HG03520 (cell line): Measurements from ENCODE around the gene VMO1.

Experiments
- ATAC-seq: cut with Tn5 transposase; IDR thresholded peaks from one replicate; pipeline ENCODE4 v1.9.1; 2021; ENCODE audit warnings: mild to moderate bottlenecking, moderate library complexity; ENCODE audit not compliant: unreplicated experiment

The VMO1 gene

DNA sequence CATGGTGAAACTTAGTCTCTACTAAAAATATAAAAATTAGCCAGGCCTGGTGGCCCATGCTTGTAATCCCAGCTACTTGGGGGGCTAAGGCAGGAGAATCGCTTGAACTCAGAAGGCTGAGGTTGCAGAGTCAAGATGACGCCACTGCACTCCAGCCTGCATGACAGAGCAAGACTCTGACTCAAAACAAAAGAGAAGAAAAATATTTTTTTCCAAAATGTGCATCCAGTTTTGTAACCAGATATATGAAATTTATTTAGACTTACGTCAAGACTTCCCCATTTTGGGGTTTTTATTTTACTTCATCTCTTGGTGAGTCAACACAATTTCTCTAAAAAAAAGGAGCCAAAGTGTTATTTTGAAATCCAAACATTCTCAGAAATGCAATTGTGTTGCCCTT, 20.0 kb downstream of the VMO1 start:
- ATAC-seq: no peak

DNA sequence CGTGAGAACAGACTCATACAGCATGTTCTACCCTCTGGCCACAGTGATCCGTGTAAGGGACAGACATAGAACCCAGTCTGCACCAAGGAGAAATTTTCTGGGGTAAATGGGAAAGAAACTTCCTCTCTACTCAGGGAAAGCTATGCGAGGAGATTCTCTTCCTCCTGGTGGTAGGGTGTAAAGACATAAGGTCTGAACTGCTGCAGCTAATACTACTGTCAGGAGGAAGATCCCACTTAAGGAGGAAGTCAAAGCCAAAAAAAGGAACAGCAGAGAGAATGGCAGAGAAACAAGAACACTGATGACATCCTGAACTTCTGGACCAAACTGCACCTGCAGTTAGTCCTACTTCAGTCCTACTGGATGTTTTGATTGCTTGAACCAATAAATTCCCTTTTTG, 21.6 kb downstream of the VMO1 start:
- ATAC-seq: no peak

DNA sequence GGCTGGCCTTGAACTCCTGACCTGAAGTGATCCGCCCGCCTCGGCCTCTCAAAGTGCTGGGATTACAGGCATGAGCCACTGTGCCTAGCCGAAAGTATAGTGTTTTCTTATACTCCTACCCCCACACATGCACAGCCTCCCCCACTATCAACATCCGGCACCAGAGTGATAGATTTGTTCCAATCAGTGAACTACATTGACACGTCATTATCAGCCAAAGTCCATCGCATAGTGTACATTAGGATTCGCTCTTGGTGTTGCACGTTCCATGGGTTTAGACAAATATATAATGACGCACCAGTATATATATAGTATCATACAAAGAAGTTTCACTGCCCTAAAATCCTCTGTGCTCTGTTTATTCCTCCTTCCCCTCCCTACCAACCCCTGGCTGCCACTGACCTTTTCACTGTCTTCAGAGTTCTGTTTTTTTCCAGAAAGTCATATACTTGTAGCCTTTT, 26.4 kb downstream of the VMO1 start:
- no peak for ATAC-seq

DNA sequence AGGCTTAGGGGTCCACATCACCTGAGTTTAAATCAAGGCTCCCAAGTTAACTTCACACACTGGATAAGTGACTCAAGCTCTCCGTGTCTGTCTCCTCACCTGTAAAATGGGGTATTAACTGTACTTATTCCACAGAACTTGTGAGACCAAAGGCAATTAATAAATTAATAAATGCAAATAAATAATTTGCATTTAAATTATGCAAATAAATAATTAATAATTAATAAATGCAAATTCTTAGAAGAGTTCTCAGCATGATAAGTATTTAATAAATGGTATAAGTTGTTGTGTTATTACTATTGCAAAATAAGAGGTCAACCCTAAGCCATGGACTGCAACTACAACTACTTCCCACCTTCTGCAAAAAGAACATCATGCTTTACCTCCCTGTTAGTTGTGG, 32.8 kb downstream of the VMO1 start:
- no peak for ATAC-seq

DNA sequence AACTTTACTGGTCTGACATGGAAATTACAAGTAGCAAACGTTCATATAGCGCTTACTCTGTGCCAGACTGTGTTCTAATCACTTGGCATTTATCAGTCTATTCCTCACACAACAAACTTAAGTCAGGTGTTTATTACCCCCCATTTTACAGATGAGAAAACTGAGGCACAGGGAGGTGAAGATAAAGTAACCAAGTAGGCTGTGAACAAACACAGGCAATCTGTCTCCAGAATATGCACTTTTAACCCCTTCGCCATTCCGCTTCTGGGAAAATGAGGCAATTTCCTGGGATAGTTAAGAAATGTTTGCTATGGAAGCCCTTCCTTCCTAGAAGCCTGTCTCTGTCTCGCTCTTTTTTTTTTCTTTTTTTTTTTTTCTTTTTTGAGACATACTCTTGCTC, 34.2 kb downstream of the VMO1 start:
- ATAC-seq: no peak

DNA sequence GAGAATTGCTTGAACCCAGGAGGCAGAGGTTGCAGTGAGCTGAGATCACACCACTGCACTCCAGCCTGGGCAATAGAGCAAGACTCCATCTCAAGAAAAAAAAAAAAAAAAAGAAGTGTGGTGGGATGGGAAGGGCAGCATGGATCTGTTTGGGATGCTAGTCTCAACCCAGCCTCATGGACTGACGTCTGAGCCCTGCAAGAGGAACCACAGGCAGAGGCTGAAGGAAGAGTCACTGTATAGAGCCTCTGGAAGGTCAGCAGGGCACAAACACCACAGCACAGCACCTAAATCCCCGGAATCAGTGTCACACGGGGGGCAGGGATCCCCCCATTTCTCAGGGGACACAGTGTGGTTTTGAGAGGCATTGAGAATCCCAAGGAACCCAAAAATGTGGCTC, 35.6 kb downstream of the VMO1 start:
- no peak for ATAC-seq

DNA sequence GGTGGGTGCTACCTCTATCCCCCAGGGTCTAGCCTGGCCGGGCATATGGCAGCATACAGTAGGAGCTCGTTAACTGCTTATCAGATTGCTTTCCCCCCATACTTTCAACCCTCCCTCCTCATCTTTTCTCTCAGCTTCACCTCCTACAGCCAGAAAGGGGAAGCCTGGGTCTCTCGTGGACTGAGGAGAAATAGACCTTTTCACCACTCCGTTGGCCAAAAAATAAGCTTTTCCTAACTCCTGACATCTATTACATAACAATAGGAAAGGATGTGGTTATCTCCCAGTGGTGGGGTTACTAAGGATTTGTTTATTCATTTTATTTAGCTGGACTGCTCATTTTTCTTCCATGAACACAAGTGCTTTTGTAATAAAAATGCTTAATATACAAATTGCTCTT, 37.5 kb downstream of the VMO1 start:
- ATAC-seq: no peak

DNA sequence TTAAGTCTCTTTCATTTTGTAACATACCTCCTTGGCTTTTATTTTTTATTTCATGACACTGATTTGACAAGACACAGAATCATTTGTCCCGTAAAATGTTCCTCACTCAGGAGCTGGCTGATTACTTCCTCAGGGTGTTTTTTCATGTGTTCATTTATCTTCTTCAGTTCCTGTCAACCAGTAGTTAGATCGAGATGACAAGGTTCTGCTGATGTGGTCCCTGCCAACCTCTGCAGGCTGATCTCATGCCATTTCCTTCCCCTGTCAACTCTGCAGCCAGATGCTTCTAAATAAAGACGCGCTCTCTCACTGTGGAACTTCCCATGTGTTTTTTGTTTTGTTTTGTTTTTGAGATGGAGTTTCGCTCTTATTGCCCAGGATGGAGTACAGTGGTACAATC, 38.3 kb downstream of the VMO1 start:
- no peak for ATAC-seq

DNA sequence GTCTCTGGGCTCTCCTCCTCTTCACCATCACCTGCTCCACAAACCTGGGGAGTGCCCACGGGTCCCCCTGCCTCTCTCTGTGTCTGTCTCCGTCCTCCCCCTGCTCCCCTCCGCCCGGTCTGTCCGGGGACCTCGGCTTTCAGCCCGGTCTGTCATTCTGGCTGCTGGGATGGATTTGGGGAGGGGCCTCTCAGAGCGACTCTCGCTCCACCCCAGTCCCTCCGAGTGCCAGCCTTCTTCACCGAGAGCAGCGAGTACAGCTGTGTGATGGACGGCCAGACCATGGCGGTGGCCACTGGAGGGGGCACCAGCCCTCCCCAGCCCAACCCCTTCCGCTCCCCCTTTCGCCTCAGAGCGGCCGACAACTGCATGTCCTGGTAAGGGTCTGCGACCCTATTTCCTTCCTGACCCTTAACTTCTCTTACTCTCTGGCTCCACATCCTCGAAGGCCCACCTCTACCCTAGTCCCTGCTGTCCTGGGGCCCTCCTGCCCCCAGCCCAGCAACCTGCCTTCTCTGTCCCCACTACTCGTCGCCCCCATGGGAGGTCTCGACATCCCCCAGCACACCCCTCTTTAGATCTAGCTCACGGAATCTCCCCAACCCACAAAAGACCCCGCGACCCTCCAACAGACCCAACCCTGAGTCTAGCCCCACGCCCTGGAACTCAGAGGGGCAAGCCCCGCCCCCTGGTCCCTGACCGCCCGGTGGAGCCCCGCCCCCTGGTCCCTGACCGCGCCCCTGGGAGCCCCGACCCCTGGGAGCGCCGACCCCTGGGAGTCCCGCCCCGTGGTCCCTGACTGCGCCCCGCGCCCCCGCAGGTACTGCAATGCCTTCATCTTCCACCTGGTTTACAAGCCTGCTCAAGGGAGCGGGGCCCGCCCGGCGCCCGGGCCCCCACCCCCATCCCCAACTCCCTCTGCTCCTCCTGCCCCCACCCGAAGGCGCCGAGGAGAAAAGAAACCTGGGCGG, 40.9 kb downstream of the VMO1 start:
- ATAC-seq: no peak

DNA sequence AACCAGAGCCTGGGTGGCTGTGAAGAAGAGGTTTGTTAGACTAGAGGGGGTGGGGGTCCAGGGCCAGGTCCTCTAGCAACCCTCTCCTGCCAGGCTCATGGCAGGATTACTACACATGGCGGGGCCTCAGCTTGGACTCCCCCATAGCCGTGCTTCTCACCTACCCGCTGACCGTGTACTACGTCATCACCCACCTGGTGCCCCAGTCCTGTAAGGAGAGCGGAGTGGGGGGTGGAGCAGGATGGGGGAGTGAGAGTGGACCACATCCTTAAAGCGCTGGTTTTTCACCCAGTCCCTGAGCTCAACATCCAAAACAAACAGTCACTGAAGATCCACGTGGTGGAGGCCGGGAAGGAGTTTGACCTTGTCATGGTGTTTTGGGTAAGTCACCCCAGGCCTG, 42.3 kb downstream of the VMO1 start:
- ATAC-seq: no peak

DNA sequence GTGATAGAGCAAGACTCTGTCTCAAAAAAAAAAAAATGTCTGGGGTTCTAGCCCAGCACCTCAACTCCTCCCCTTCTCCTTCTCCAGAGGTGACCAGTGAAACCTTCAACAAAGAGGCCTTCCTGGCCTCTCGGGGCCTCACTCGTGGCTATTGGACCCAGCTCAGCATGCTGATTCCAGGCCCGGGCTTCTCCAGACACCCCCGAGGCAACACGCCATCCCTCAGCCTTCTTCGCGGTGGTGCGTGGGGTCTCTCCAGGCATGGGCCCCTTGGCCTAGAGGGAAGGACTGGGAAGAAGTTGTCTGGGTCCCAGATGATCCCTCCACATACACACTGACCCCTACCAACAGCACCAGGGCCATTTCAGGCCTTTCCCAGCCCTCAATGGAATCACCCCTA, 42.9 kb downstream of the VMO1 start:
- ATAC-seq: no peak

DNA sequence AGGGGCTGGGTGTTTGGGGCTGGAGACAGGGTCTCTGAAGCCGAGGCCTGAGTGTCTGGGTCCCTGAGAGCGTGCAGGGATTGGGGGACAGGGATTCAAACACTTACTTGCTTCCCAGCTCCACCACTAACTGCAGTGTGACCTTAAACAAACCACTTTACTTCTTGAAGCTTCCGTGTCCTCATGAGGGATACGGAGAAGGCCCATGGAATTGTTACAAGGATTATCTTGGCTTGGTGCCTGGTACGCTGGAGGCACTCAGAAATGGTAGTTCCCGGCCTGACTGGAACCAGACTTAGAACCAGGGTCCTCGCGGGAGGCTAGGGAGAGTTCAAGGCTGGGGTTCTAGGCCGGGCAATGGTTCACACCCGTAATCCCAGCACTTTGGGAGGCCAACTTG, 43.5 kb downstream of the VMO1 start:
- ATAC-seq: no peak

DNA sequence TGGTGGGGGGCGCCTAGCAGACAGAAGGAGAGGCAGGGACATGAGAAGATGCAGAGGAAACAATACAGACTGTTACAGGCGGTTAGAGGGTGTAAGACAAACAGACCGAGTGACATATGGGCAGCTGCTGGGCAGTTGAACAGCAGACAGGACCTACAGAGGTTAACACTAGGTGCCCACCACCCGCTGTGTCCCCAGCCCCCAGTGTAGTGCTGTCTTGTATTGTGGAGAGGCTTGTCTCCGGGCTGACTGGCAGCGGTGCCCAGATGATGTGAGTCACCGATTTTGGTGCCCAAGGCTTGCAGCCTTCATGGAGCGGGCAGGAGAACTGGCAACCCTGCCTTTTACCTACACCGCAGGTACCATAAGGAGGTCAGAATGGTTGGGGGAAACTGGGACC, 44.0 kb downstream of the VMO1 start:
- no peak for ATAC-seq

DNA sequence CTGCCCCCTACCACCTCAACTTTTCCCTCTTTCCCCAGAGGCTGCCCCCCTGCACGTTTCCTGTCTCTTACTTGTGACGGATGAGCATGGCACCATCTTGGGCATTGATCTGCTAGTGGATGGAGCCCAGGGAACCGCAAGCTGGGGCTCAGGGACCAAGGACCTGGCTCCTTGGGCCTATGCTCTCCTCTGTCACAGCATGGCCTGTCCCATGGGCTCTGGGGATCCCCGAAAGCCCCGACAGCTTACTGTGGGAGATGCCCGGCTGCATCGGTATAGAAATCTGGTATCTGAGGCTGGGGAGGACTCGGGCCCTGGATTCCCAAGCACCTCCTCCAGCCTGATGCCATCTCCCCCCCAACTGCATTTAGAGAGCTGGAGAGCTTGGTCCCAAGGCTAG, 44.6 kb downstream of the VMO1 start:
- no peak for ATAC-seq

DNA sequence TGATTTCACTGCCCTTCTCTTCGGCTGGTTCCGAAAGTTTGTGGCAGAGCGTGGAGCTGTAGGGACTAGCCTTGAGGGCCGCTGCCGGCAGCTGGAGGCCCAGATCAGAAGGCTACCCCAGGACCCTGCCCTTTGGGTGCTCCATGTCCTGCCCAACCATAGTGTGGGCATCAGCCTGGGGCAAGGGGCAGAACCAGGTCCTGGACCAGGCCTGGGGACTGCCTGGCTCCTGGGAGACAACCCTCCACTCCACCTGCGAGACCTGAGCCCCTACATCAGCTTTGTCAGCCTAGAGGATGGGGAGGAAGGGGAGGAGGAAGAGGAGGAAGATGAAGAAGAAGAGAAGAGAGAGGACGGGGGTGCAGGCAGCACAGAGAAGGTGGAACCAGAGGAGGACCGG, 45.6 kb downstream of the VMO1 start:
- ATAC-seq: no peak

DNA sequence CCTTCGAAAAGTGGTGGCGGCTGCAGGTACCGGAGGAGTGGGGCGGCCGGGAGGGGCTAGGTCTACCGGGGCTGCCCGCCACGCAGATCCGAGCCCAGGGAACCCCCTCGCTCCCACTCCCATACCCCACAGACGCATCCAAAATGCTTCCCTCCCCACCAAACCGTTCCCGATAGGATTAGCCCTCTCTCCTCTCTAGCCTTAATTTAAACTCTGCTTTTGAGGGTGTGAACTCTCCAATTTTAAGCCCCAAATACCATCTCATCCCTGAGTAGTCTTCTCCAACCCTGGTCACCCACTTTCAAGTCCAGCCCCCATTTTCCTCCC, 46.2 kb downstream of the VMO1 start:
- ATAC-seq: no peak

DNA sequence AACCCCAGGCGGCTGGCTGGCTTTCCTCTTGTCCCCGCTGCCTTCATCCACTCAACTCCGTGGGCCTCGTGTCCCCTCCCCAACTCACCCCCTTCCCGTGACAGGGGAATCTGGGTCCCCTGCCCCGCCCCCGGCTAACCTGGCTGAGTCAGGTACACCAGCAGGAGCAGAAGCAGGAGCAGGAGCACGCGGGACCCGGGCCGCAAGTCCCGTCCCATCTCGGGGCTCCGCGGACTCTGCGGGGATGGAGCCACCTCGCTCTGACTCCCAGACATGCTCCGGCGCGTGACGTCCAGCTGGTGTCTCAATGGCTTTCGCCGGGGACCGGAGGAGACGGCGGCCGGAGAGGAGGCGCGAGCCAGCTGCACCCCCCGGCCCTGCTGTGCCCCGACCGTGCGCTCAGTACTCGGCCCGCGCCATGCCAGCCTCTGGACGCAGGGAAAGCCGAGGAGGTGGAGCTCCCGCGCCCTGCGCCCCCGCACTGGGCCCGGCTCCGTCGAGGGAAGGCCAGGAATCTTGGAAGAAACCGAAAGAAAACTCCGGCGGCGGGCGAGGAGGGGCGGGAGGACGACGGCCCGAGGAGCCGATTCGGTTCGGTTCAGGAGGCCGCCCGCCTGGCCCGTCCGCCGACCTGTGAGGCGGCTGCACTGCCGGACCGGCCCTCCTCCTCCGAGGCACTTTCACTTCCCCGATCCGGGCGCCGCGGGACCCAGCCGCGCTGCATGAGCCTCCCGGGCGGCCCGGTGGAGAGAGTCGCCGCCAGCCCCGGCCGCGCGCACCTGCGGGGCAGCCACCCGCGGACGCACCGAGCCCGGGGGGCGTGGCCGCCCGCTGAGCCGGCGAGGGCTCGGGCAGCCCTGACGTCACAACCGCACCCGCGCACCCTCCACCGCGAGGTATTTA, 46.8 kb downstream of the VMO1 start, which contains the start of the genes CXCL16 and ZMYND15:
CXCL16 (minus strand) TSS at position 807 of the 903 bp plus-strand sequence; CDS start at position 218, 589 bp downstream.
ZMYND15 (plus strand) TSS at position 712 of the 903 bp plus-strand sequence. CDS start 716 bp downstream, outside the sequence.
- no peak for ATAC-seq

DNA sequence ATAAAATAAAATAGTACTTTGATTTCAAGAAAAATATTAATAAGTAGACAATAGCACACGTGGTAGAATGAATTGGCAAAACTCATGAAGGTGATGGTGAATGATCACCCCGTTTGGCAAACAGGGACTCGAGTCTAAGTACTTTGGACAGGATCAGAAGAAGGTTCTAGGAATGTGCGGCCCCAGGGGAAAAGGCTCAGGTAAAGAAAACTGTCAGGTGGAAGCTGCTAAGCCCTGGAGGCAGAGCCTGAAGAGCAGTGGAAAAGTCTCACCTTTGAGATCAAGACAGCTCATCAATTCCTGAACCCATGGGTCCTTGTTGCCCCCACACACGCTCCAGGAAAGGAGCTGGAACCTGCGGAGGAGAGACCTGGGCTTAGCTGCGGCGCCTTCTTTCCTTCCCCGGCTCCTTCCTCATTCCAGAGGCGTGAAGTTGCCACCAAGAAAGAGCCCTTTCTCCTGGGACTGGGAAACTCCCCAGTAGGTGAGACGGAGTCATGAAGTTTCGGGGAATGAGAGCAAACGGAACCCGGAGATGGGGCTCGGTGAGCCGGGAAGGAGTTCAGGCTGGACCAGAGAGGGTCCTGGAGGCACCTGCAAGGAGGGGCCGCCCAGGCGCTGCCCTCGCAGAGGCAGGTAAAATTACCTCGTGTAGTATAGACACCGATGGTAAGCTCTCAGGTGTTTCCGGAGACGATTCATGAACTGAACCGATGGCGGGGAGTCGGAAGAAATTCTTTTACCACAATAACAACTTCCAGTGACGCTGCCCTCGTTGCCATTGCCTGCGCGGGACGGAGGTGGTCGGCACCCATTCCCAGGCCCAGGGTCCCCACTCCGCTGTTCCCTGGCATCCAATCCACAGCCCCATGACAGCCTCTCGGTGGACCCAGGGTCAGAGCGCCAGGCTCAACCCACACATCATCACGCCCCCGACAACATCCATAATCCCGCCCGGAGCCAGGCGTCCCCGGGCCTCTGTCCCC, 47.7 kb downstream of the VMO1 start:
- ATAC-seq: no peak

DNA sequence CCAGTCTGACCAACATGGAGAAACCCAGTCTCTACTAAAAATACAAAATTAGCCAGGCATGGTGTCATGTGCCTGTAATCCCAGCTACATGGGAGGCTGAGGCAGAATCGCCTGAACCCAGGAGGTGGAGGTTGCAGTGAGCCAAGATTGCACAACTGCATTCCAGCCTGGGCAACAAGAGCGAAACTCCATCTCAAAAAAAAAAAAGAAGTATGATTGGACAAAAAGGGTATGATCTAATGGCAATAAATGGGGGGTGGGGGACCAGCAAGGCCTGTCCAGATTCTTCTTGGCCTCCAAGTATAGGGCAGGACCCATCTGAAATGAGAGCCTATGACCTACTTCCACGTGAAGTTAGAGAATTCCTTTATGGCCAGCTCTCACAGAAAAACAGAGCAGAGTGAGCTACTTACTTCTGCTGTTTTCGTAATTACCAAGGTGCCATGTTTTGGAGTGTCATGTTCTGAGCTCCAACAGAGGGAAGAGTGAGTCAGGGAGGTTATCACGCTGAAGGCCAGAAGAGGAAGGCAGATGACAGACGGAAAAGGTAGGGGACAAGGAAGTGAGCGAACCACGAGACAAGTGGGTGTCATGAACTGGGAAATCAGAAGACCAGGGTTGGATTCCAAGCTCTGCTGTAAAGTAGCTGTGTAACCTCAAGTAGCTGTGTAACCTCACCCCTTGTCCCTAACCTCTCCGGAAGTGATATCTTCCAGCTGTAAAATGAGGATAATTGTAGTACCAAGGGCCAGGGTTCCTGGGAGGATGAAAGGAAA, 50.1 kb downstream of the VMO1 start:
- ATAC-seq: no peak
